ENCODE measurements around the gene NTF4. TPM values are rescaled to one million over a fixed set of nuclear protein-coding genes. Genes with fewer than 3 reads are reported as not detected.

Gene NTF4
- not detected for total RNA-seq
- long read RNA-seq = 0 reads

- no peak for DNase-seq (ENCODE audit: low spot score)
These were observed at the start of gene NTF4 for GRCh38 chr19:49064768-49065611. Gene NTF4, minus strand, starts transcription at chr19:49064818. Its CDS starts 2,821 bp downstream, at chr19:49061997.

GRCh38 chr19:49113762-49114629 lies 49.4 kb upstream of the NTF4 start, which contains the start of gene LIN7B:
Gene LIN7B, plus strand, starts transcription at chr19:49114370. Its CDS starts 35 bp downstream, at chr19:49114405.
- DNase-seq (ENCODE audit: low spot score) = no peak

GRCh38 chr19:49111218-49111998 lies 46.8 kb upstream of the NTF4 start:
- DNase-seq (ENCODE audit: low spot score) = no peak

GRCh38 chr19:49110567-49110966 lies 45.9 kb upstream of the NTF4 start:
- no peak for DNase-seq (ENCODE audit: low spot score)

GRCh38 chr19:49109569-49110233 lies 45.1 kb upstream of the NTF4 start:
- no peak for DNase-seq (ENCODE audit: low spot score)

- DNase-seq (ENCODE audit: low spot score) = no peak
These were observed 44.4 kb upstream of the NTF4 start for GRCh38 chr19:49109051-49109450.

- no peak for DNase-seq (ENCODE audit: low spot score)
These were observed 43.2 kb upstream of the NTF4 start for GRCh38 chr19:49107625-49108459.

- DNase-seq (ENCODE audit: low spot score) = no peak
These were observed 42.1 kb upstream of the NTF4 start for GRCh38 chr19:49106648-49107135.

GRCh38 chr19:49104229-49104864 lies 39.7 kb upstream of the NTF4 start:
- DNase-seq (ENCODE audit: low spot score) = no peak

GRCh38 chr19:49103331-49104085 lies 38.9 kb upstream of the NTF4 start:
- DNase-seq (ENCODE audit: low spot score) = no peak

- DNase-seq (ENCODE audit: low spot score) = no peak
These were observed 37.7 kb upstream of the NTF4 start for GRCh38 chr19:49102303-49102702.

- no peak for DNase-seq (ENCODE audit: low spot score)
These were observed 36.5 kb upstream of the NTF4 start for GRCh38 chr19:49101160-49101559.

- no peak for DNase-seq (ENCODE audit: low spot score)
These were observed 34.2 kb upstream of the NTF4 start for GRCh38 chr19:49098795-49099194.

- DNase-seq (ENCODE audit: low spot score) = no peak
These were observed 33.1 kb upstream of the NTF4 start for GRCh38 chr19:49097453-49098288.

- no peak for DNase-seq (ENCODE audit: low spot score)
These were observed 30.2 kb upstream of the NTF4 start for GRCh38 chr19:49094505-49095482.

- no peak for DNase-seq (ENCODE audit: low spot score)
These were observed 28.1 kb upstream of the NTF4 start for GRCh38 chr19:49092686-49093085.
